ENCODE data around the gene HYOU1. TPM values are rescaled to one million over a fixed set of nuclear protein-coding genes. Genes with fewer than 3 reads are reported as not detected.

HYOU1 gene
- total RNA-seq, 2 donors from 2014 or later: 277 to 315 TPM

- 0% methylated on average over 29 to 81 of the region's 81 CpGs for WGBS, 2 experiments (ENCODE audit: insufficient coverage in 1 of 2, insufficient read length in 1 of 2)
- H3K4me1 Mint-ChIP-seq: peaks cover 15% of the 10 kb centered on the region
- peaks cover 67% of the 10 kb centered on the region for H3K36me3 ChIP-seq (ENCODE audit: control insufficient read depth, insufficient read depth, low read length)
- no peaks in the 10 kb centered on the region for H3K9me3 ChIP-seq (ENCODE audit: control insufficient read depth, low read length)
- DNase-seq: peak; percentile 64
- peak overlapping the region; percentile 97 for H3K4me3 ChIP-seq (ENCODE audit: low read length)
- H3K27ac Mint-ChIP-seq: peak overlapping the region; percentile 95
- no peaks in the 10 kb centered on the region for H3K27me3 Mint-ChIP-seq (ENCODE audit: insufficient read depth)
- peak overlapping the region; percentile 42 for H3K27ac ChIP-seq (ENCODE audit: low read depth, low read length)
- no peaks in the 10 kb centered on the region for H3K27me3 ChIP-seq (ENCODE audit: control insufficient read depth, insufficient read depth, low read length, poor library complexity, severe bottlenecking)
- peaks cover 11% of the 10 kb centered on the region for H3K4me1 ChIP-seq (ENCODE audit: control insufficient read depth, insufficient read depth, low read length)
- H3K4me3 Mint-ChIP-seq: peak overlapping the region; percentile 93
- no peak for TF ChIP-seq CTCF (conservative IDR thresholded peaks at IDR 0.05)
- peak overlapping the region; percentile 93 for H3K9ac ChIP-seq (ENCODE audit: extremely low read depth, low read length, poor library complexity, severe bottlenecking)
- peaks cover 46% of the 10 kb centered on the region for H3K36me3 Mint-ChIP-seq (ENCODE audit: low read depth)
- no peaks in the 10 kb centered on the region for H3K9me3 Mint-ChIP-seq
These were observed 37.2 kb upstream of the HYOU1 start for GRCh38 chr11:119093942-119094815.

GRCh38 chr11:119092880-119093842 lies 36.2 kb upstream of the HYOU1 start:
- H3K4me1 ChIP-seq (ENCODE audit: control insufficient read depth, insufficient read depth, low read length): peaks cover 11% of the 10 kb centered on the region
- H3K9ac ChIP-seq (ENCODE audit: extremely low read depth, low read length, poor library complexity, severe bottlenecking): peak overlapping the region; percentile 93
- 56 to 69% methylated on average over 6 to 12 of the region's 12 CpGs for WGBS, 2 experiments (ENCODE audit: insufficient coverage in 1 of 2, insufficient read length in 1 of 2)
- Mint-ChIP-seq H3K4me1 (peaks cover 18% of the 10 kb centered on the region), H3K36me3 (ENCODE audit: low read depth) (peaks cover 37% of the 10 kb centered on the region), H3K27ac (peak overlapping the region; percentile 93), H3K9me3 (no peaks in the 10 kb centered on the region), H3K4me3 (peak overlapping the region; percentile 93), H3K27me3 (ENCODE audit: insufficient read depth) (no peaks in the 10 kb centered on the region)
- H3K27ac ChIP-seq (ENCODE audit: low read depth, low read length): peak overlapping the region; percentile 42
- peaks cover 59% of the 10 kb centered on the region for H3K36me3 ChIP-seq (ENCODE audit: control insufficient read depth, insufficient read depth, low read length)
- no peaks in the 10 kb centered on the region for H3K27me3 ChIP-seq (ENCODE audit: control insufficient read depth, insufficient read depth, low read length, poor library complexity, severe bottlenecking)
- peak overlapping the region; percentile 97 for H3K4me3 ChIP-seq (ENCODE audit: low read length)
- no peak for DNase-seq
- TF ChIP-seq CTCF (conservative IDR thresholded peaks at IDR 0.05): no peak
- no peaks in the 10 kb centered on the region for H3K9me3 ChIP-seq (ENCODE audit: control insufficient read depth, low read length)
